BLaER1 (cell line): Measurements from ENCODE around the gene HMMR.
A peak's percentile ranks its signal among the peaks of the same experiment; 100 is the strongest.
"Not testable (repeated sequence)": the region's sequence is repeated elsewhere in the genome, so short reads cannot be mapped to it uniquely, and the experiment has no call there.

Experiments used
- H3K27ac ChIP-seq: shearing (Covaris generic); formaldehyde crosslinking; 2 replicates; pipeline ENCODE4 v1.8.1; 2022
- H3K27me3 ChIP-seq: shearing (Covaris generic); formaldehyde crosslinking; 2 replicates; pipeline ENCODE4 v1.8.1; 2022
- H3K36me3 ChIP-seq: shearing (Covaris generic); formaldehyde crosslinking; 2 replicates; pipeline ENCODE4 v1.8.1; 2022
- H3K4me1 ChIP-seq: shearing (Covaris generic); formaldehyde crosslinking; 2 replicates; pipeline ENCODE4 v1.8.1; 2022
- H3K4me2 ChIP-seq: shearing (Covaris generic); formaldehyde crosslinking; 2 replicates; pipeline ENCODE4 v1.8.1; 2022
- H3K4me3 ChIP-seq: shearing (Covaris generic); formaldehyde crosslinking; 2 replicates; pipeline ENCODE4 v1.8.1; 2022
- H3K9ac ChIP-seq: shearing (Covaris generic); formaldehyde crosslinking; 2 replicates; pipeline ENCODE4 v1.8.1; 2022
- H3K9me3 ChIP-seq: shearing (Covaris generic); formaldehyde crosslinking; 2 replicates; pipeline ENCODE4 v1.8.1; 2022
- H4K20me1 ChIP-seq: shearing (Covaris generic); formaldehyde crosslinking; 2 replicates; pipeline ENCODE4 v1.8.1; 2022
- Cebpa-rat ChIP-seq: shearing (Covaris generic); IDR thresholded peaks from 2 replicates; pipeline ENCODE4 v1.8.1; 2022

Gene HMMR

DNA sequence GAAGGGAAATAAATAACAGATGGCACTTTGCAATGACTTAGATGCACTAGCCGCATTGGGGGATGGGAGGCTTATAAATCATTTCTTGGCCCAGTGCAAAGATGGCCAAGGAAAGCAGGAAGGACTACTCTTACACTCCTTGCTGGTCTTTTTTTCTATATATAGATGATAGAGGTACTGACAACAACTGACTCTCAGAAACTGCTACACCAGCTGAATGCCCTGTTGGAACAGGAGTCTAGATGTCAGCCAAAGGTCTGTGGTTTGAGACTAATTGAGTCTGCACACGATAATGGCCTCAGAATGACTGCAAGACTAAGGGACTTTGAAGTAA is 21.4 kb upstream of the HMMR start:
- Histone ChIP-seq H3K4me1 (peaks cover 31% of the 10 kb centered on the region), H3K36me3 (peaks cover 46% of the 10 kb centered on the region), H3K4me3 (peak overlapping the region; percentile 96; the same call in 1 of the 2 replicates), H3K9ac (no peak overlapping the region), H3K27ac (no peak overlapping the region), H3K27me3 (no peaks in the 10 kb centered on the region), H3K4me2 (peak overlapping the region; percentile 90), H3K9me3 (no peaks in the 10 kb centered on the region), H4K20me1 (peaks cover 30% of the 10 kb centered on the region; the same call in 1 of the 2 replicates)
- no peak for TF ChIP-seq Cebpa-rat

DNA sequence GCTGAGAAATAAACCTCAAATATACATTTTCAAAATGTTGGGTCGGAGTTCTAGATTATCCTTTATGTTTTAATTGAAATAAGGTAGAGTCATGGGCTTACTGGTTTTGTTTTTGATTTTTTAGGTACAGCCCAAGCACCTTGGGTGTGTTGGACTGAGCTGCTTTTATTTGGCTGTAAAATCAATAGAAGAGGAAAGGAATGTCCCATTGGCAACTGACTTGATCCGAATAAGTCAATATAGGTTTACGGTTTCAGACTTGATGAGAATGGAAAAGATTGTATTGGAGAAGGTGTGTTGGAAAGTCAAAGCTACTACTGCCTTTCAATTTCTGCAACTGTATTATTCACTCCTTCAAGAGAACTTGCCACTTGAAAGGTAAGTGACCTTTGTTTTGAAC is 19.5 kb upstream of the HMMR start:
- Histone ChIP-seq H3K27me3 (no peaks in the 10 kb centered on the region), H3K4me3 (no peak overlapping the region), H4K20me1 (peaks cover 30% of the 10 kb centered on the region; the same call in 1 of the 2 replicates), H3K9ac (no peak overlapping the region), H3K27ac (no peak overlapping the region), H3K36me3 (peaks cover 61% of the 10 kb centered on the region), H3K4me1 (peaks cover 31% of the 10 kb centered on the region), H3K4me2 (no peak overlapping the region), H3K9me3 (no peaks in the 10 kb centered on the region)
- TF ChIP-seq Cebpa-rat: no peak

DNA sequence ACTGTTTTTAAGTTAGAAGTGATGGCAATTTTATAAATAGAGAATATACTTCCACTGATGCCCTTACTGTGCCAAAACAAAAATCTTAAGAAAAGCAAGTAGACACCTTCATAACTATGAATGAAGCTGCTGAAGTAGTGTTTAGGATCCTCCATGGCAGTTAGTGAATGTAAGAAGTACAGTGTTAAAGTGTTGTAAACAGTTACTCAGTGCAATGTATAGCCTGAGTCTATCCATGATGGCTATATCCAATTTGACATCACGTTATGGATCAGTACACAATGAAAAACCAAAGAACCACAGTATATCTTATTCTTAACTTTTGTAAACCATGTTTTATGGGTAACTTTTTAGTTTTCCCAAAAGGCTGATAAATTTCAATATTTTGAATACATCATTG is 15.9 kb upstream of the HMMR start:
- H4K20me1 ChIP-seq: peaks cover 19% of the 10 kb centered on the region; the same call in 1 of the 2 replicates
- peaks cover 83% of the 10 kb centered on the region for H3K36me3 ChIP-seq

DNA sequence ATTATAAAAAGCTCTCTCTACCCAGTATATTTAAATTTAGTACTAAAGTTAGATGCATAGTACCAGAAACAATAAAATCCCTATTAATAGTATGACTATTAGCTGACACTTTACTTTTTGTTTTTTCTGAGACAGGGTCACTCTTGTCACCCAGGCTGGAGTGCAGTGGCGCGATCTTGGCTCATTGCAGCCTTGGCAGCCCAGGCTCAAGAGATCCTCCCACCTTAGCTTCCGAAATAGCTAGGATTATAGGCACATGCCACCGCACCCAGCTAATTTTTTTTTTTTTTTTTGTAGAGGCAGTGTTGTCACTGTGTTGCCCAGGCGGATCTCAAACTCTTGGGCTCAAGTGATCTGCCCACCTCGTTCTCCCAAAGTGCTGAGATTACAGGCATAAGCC is 15.1 kb upstream of the HMMR start:
- peaks cover 11% of the 10 kb centered on the region; the same call in 1 of the 2 replicates for H4K20me1 ChIP-seq
- H3K9ac ChIP-seq: no peak overlapping the region
- H3K27ac ChIP-seq: no peak overlapping the region
- peaks cover under 1% of the 10 kb centered on the region; the same call in 1 of the 2 replicates for H3K4me1 ChIP-seq
- no peaks in the 10 kb centered on the region for H3K9me3 ChIP-seq
- H3K4me3 ChIP-seq: no peak overlapping the region
- H3K4me2 ChIP-seq: no peak overlapping the region
- peaks cover 83% of the 10 kb centered on the region for H3K36me3 ChIP-seq
- TF ChIP-seq Cebpa-rat: no peak
- no peaks in the 10 kb centered on the region for H3K27me3 ChIP-seq

More for the DNA sequence above, 15.9 kb upstream of the HMMR start:
- Histone ChIP-seq H3K4me1 (peaks cover 9% of the 10 kb centered on the region), H3K27ac (no peak overlapping the region), H3K27me3 (no peaks in the 10 kb centered on the region), H3K4me3 (no peak overlapping the region), H3K4me2 (no peak overlapping the region), H3K9ac (no peak overlapping the region), H3K9me3 (no peaks in the 10 kb centered on the region)
- TF ChIP-seq Cebpa-rat: no peak

DNA sequence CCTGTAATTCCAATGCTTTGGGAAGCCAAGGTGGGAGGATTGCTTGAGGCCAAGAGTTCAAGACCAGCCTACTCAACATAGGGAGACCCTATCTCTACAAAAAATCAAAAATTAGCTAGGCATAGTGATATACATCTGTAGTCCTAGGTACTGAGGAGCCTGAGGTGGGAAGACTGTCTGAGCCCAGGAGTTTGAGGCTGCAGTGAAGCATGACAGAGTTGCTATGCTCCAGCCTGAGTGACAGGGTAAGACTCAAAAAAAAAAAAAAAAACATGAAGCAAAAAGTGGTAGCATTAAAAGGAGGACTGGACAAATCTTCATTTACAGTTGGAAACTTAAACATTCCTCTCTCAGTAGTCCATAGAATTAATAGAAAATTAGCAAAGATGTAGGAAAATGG is 13.2 kb upstream of the HMMR start:
- peaks cover 8% of the 10 kb centered on the region for H4K20me1 ChIP-seq
- H3K9me3 ChIP-seq: no peaks in the 10 kb centered on the region
- no peak overlapping the region for H3K9ac ChIP-seq
- TF ChIP-seq Cebpa-rat: no peak
- no peak overlapping the region for H3K27ac ChIP-seq
- H3K27me3 ChIP-seq: no peaks in the 10 kb centered on the region
- no peak overlapping the region for H3K4me3 ChIP-seq
- H3K4me1 ChIP-seq: no peaks in the 10 kb centered on the region
- H3K36me3 ChIP-seq: peaks cover 86% of the 10 kb centered on the region
- H3K4me2 ChIP-seq: no peak overlapping the region

DNA sequence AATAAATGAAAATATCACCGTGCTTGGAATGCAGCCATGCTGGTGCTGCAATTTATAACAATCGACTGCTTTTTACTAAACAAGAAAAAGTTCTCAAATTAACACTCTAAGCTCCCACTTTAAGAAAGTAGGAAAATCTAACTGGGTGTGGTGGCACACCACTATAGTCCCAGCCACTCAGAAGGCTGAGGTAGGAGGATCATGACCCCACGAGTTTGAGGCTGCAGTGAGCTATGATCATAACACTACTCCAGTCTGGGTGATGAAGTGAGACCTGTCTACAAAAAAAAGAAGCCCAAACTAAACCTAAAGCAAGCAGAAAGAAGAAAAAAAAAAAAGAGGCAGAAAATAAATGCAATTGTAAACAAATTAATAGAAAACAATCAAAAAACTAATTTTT is 12.6 kb upstream of the HMMR start:
- Histone ChIP-seq H3K4me3 (no peak overlapping the region), H3K9me3 (no peaks in the 10 kb centered on the region), H3K36me3 (peaks cover 85% of the 10 kb centered on the region), H3K4me2 (no peak overlapping the region), H3K27ac (no peak overlapping the region), H3K9ac (no peak overlapping the region), H4K20me1 (peaks cover 8% of the 10 kb centered on the region), H3K27me3 (no peaks in the 10 kb centered on the region), H3K4me1 (no peaks in the 10 kb centered on the region)
- no peak for TF ChIP-seq Cebpa-rat

DNA sequence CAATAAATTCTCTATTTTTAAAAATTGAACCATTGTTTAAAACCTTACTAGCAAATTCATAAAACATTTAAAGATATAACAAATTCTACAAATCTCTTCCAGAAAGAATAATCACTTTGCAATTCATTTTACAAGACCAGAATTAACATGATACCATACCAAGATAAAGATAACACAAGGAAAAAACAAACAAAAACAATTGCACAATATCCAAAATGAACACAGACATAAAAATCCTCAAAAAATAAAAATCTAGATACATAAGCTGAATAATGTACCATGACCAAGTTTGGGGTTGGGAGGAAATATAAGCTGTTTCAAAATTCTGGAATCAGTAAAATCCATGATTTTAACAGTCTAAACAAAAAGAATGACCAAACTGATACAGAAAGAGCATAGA is 11.9 kb upstream of the HMMR start:
- no peak for TF ChIP-seq Cebpa-rat
- Histone ChIP-seq H3K27me3 (no peaks in the 10 kb centered on the region), H3K4me3 (no peak overlapping the region), H3K36me3 (peaks cover 81% of the 10 kb centered on the region), H3K9ac (no peak overlapping the region), H3K9me3 (no peaks in the 10 kb centered on the region), H4K20me1 (peaks cover 8% of the 10 kb centered on the region), H3K27ac (no peak overlapping the region), H3K4me2 (no peak overlapping the region), H3K4me1 (no peaks in the 10 kb centered on the region)

DNA sequence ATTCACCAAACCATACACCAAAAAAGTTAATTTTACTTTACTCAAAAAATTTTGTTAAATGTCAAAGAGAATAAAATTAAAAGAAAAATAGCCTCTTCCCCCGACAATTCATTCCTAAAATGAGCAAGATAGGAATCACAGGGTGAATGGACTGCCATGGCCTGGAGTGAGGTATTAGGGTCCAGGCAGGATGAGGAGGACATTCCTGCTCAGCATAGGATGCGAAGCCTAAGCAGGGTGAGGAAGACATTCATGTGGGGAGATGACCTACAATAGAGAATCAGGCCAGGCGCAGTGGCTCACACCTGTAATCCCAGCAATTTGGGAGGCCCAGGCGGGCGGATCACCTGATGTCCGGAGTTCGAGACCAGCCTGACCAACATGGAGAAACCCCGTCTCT is 8.9 kb upstream of the HMMR start:
- TF ChIP-seq Cebpa-rat: no peak
- Histone ChIP-seq H3K36me3 (peaks cover 82% of the 10 kb centered on the region), H3K4me2 (no peak overlapping the region)

DNA sequence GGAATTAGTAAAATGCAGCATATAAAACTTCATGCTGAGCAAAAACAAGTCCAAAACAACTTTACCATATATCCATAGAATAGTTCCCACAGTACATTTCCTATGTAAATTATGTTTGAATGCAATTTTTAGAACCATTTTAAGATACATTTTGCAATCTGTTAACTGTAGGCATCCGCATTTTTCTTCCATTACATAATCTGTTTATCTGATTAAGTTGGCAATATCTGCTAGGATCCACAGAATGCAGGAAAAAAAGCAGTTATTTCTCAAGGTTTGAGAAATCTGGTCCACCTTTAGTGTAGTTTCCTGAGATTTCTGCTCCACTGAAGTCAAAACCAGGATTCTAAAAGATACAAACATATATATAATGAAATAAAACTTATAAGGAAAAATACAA is 6.7 kb upstream of the HMMR start:
- peaks cover 69% of the 10 kb centered on the region for H3K36me3 ChIP-seq
- H3K9ac ChIP-seq: no peak overlapping the region
- no peak for TF ChIP-seq Cebpa-rat
- H3K4me3 ChIP-seq: no peak overlapping the region
- no peak overlapping the region for H3K4me2 ChIP-seq
- peaks cover 14% of the 10 kb centered on the region for H3K4me1 ChIP-seq
- H3K9me3 ChIP-seq: no peaks in the 10 kb centered on the region
- peaks cover 8% of the 10 kb centered on the region; the same call in 1 of the 2 replicates for H4K20me1 ChIP-seq
- H3K27me3 ChIP-seq: no peaks in the 10 kb centered on the region
- no peak overlapping the region for H3K27ac ChIP-seq

More for the DNA sequence above, 8.9 kb upstream of the HMMR start:
- no peaks in the 10 kb centered on the region for H3K27me3 ChIP-seq
- H3K4me1 ChIP-seq: no peaks in the 10 kb centered on the region
- H3K27ac ChIP-seq: no peak overlapping the region
- H3K9ac ChIP-seq: no peak overlapping the region
- no peak overlapping the region for H3K4me3 ChIP-seq
- H3K9me3 ChIP-seq: no peaks in the 10 kb centered on the region
- peaks cover 8% of the 10 kb centered on the region for H4K20me1 ChIP-seq

DNA sequence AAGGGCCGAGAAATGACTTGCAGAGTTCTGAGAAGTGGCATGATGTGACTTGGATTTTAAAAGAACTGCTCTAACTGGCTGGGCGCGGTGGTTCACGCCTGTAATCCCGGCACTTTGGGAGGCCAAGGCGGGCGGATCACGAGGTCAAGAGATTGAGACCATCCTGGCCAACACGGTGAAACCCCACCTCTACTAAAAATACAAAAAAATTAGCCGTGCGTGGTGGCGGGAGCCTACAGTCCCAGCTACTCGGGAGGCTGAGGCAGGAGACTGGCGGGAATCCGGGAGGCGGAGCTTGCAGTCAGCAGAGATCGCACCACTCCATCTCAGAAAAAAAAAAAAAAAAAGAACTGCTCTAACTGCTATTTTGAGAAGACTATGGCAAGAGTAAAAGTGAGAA is 5.0 kb upstream of the HMMR start:
- H3K4me2 ChIP-seq: not testable (repeated sequence)
- peaks cover 59% of the 10 kb centered on the region for H3K36me3 ChIP-seq

DNA sequence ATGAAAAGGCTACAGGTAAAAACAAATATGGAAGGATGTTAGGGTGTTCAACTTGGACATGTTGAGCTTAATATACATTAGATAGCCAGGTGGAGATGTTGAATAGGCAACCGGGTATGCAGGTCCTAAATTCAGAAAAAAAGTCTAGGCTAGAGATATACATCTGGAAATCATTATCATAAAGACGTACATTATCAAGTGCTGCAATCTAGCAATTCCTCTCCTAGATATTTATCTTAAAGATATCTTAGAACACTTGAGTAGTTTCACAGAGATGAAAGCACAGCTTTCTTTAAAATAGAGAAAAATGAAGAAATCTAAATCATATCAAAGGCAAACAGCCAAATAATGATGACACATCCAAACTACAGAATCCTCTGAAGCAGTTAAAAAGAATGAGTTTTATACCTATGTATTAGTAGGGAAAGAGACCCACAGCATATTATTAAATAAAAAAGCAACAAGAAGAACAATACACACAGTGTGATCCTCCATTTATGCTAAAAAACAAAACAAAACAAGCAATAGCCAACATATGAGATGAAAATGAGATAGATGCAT is 4.3 kb upstream of the HMMR start:
- H3K27ac ChIP-seq: no peak overlapping the region
- no peaks in the 10 kb centered on the region for H3K27me3 ChIP-seq
- H3K36me3 ChIP-seq: peaks cover 52% of the 10 kb centered on the region
- no peaks in the 10 kb centered on the region for H3K9me3 ChIP-seq
- peaks cover 16% of the 10 kb centered on the region for H3K4me1 ChIP-seq
- H3K4me2 ChIP-seq: no peak overlapping the region
- no peak for TF ChIP-seq Cebpa-rat
- peaks cover 8% of the 10 kb centered on the region; the same call in 1 of the 2 replicates for H4K20me1 ChIP-seq
- no peak overlapping the region for H3K9ac ChIP-seq
- no peak overlapping the region for H3K4me3 ChIP-seq

More for the DNA sequence above, 5.0 kb upstream of the HMMR start:
- peaks cover 16% of the 10 kb centered on the region for H3K4me1 ChIP-seq
- not testable (repeated sequence) for H3K9ac ChIP-seq, H3K9me3 ChIP-seq, H4K20me1 ChIP-seq, H3K27me3 ChIP-seq, H3K27ac ChIP-seq, H3K4me3 ChIP-seq
